KMS-11 (cell line): Measurements from ENCODE around the gene GAS2L3.

Experiments
- H2AFZ ChIP-seq: fragments of 200-600 bp; sonication (generic); 2 replicates; pipeline ENCODE4 v1.6.1; 2016; ENCODE audit warnings: antibody characterized with exemption, mixed run types, low read depth
- H3K27ac ChIP-seq: fragments of 200-600 bp; sonication (generic); 2 replicates; pipeline ENCODE4 v1.6.1; 2016; ENCODE audit warnings: mild to moderate bottlenecking, mixed run types
- H3K27me3 ChIP-seq: fragments of 200-600 bp; sonication (generic); 2 replicates; pipeline ENCODE4 v1.6.1; 2017; ENCODE audit warnings: mild to moderate bottlenecking, low read depth, mixed run types, moderate library complexity; ENCODE audit not compliant: insufficient read depth
- H3K36me3 ChIP-seq: fragments of 200-600 bp; sonication (generic); 2 replicates; pipeline ENCODE4 v1.6.1; 2017; ENCODE audit warnings: mild to moderate bottlenecking, mixed run types; ENCODE audit not compliant: insufficient read depth
- H3K4me1 ChIP-seq: fragments of 200-600 bp; sonication (generic); 2 replicates; pipeline ENCODE4 v1.6.1; 2016; ENCODE audit warnings: mild to moderate bottlenecking, low read depth, mixed run types; ENCODE audit not compliant: poor library complexity, severe bottlenecking
- H3K4me2 ChIP-seq: fragments of 200-600 bp; sonication (generic); 2 replicates; pipeline ENCODE4 v1.7.0; 2016; ENCODE audit warnings: mild to moderate bottlenecking, mixed run types
- H3K4me3 ChIP-seq: fragments of 200-600 bp; sonication (generic); IDR thresholded peaks from 2 replicates; pipeline ENCODE4 v1.6.1; 2017; ENCODE audit warnings: low read depth, low read length, mixed read lengths; ENCODE audit not compliant: insufficient read depth
- H3K79me2 ChIP-seq: fragments of 200-600 bp; sonication (generic); 2 replicates; pipeline ENCODE4 v1.6.1; 2016; ENCODE audit warnings: low read depth, mixed run types; ENCODE audit not compliant: insufficient read depth
- H3K9ac ChIP-seq: fragments of 200-600 bp; sonication (generic); 2 replicates; pipeline ENCODE4 v1.6.1; 2016; ENCODE audit warnings: mild to moderate bottlenecking, mixed run types
- H4K20me1 ChIP-seq: fragments of 200-600 bp; sonication (generic); 2 replicates; pipeline ENCODE4 v1.6.1; 2016; ENCODE audit warnings: mild to moderate bottlenecking, mixed run types; ENCODE audit not compliant: insufficient read depth
- CTCF ChIP-seq: fragments of 200-600 bp; sonication (generic); conservative IDR thresholded peaks from 2 replicates; pipeline ENCODE4 v1.6.1; 2017; ENCODE audit warnings: low read depth, mild to moderate bottlenecking, antibody characterized with exemption, low read length, moderate library complexity, mixed read lengths

The GAS2L3 gene

GRCh38 chr12:100576331-100577036 lies 3.0 kb downstream of the GAS2L3 start:
- Histone ChIP-seq H3K79me2 (peaks cover 8% of the 10 kb centered on the region; the same call in 1 of the 2 replicates), H4K20me1 (no peaks in the 10 kb centered on the region), H3K4me2 (no peak overlapping the region), H3K4me1 (peaks cover 6% of the 10 kb centered on the region), H3K27me3 (no peaks in the 10 kb centered on the region), H2AFZ (no peak overlapping the region), H3K27ac (no peak overlapping the region), H3K4me3 (no peak overlapping the region), H3K9ac (no peak overlapping the region), H3K36me3 (no peaks in the 10 kb centered on the region)
- no peak for TF ChIP-seq CTCF

GRCh38 chr12:100578923-100579322 lies 5.4 kb downstream of the GAS2L3 start:
- no peaks in the 10 kb centered on the region for H4K20me1 ChIP-seq
- H3K4me3 ChIP-seq, result no peak overlapping the region
- no peak overlapping the region for H3K4me2 ChIP-seq
- no peak for TF ChIP-seq CTCF
- H3K9ac ChIP-seq, result no peak overlapping the region
- H3K4me1 ChIP-seq, result peaks cover 6% of the 10 kb centered on the region
- no peak overlapping the region for H2AFZ ChIP-seq
- H3K27me3 ChIP-seq, result no peaks in the 10 kb centered on the region
- H3K27ac ChIP-seq, result no peak overlapping the region
- peaks cover 14% of the 10 kb centered on the region; the same call in 1 of the 2 replicates for H3K79me2 ChIP-seq
- no peaks in the 10 kb centered on the region for H3K36me3 ChIP-seq

GRCh38 chr12:100579844-100580243 lies 6.4 kb downstream of the GAS2L3 start:
- no peak overlapping the region for H3K4me3 ChIP-seq
- no peak overlapping the region for H3K9ac ChIP-seq
- no peak for TF ChIP-seq CTCF
- H4K20me1 ChIP-seq, result no peaks in the 10 kb centered on the region
- H3K4me2 ChIP-seq, result no peak overlapping the region
- no peak overlapping the region for H3K27ac ChIP-seq
- no peaks in the 10 kb centered on the region for H3K27me3 ChIP-seq
- peaks cover 4% of the 10 kb centered on the region for H3K4me1 ChIP-seq
- H2AFZ ChIP-seq, result no peak overlapping the region
- H3K36me3 ChIP-seq, result no peaks in the 10 kb centered on the region
- peaks cover 14% of the 10 kb centered on the region; the same call in 1 of the 2 replicates for H3K79me2 ChIP-seq

DNA sequence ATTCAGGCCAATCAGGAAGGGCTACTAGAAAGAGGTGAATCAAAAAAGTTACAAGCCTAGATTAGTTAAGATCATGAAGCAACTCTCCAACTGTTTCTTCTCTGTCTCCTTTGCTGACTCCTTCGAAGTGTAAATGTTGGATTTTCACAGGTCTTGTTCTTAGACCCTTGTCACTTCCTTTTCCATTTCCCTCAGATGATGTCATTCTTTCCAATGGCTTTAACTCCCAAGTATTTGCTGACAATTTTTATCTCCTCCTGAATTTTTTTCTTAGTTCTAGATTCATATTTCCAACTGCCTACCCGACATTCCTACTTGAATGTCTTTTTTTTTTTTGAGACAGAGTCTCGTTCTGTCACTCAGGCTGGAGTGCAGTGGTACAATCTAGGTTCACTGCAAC lies 10.8 kb downstream of the GAS2L3 start:
- no peak overlapping the region for H2AFZ ChIP-seq
- H3K27ac ChIP-seq, result no peak overlapping the region
- TF ChIP-seq CTCF, result no peak
- no peak overlapping the region for H3K4me2 ChIP-seq
- H3K4me3 ChIP-seq, result no peak overlapping the region
- no peaks in the 10 kb centered on the region for H4K20me1 ChIP-seq
- peaks cover 20% of the 10 kb centered on the region; the same call in 1 of the 2 replicates for H3K79me2 ChIP-seq
- H3K4me1 ChIP-seq, result no peaks in the 10 kb centered on the region
- no peaks in the 10 kb centered on the region for H3K27me3 ChIP-seq
- no peak overlapping the region for H3K9ac ChIP-seq
- no peaks in the 10 kb centered on the region for H3K36me3 ChIP-seq
